Middle frontal gyrus (tissue), 1 donor: ENCODE results near the gene SMIM20.
"Not testable (repeated sequence)": the region's sequence is repeated elsewhere in the genome, so short reads cannot be mapped to it uniquely, and the experiment has no call there.

Experiments used
- DNase-seq: peaks from one replicate; pipeline ENCODE4 v3.0.0-alpha.2; 2015; ENCODE audit warnings: low spot score; ENCODE audit errors: extremely low spot score

Gene SMIM20

GRCh38 chr4:25890571-25891485 is 23.2 kb upstream of the SMIM20 start:
- DNase-seq: no peak

- DNase-seq: no peak
These were observed 21.2 kb upstream of the SMIM20 start for GRCh38 chr4:25892796-25893195.

GRCh38 chr4:25896776-25897539 is 17.1 kb upstream of the SMIM20 start:
- no peak for DNase-seq

- no peak for DNase-seq
These were observed 13.7 kb upstream of the SMIM20 start for GRCh38 chr4:25900310-25900709.

GRCh38 chr4:25901030-25901430 is 13.0 kb upstream of the SMIM20 start:
- DNase-seq: no peak

- no peak for DNase-seq
These were observed 9.9 kb upstream of the SMIM20 start for GRCh38 chr4:25903900-25904747.

GRCh38 chr4:25904748-25905082 is 9.3 kb upstream of the SMIM20 start:
- DNase-seq: no peak

GRCh38 chr4:25905371-25905770 is 8.6 kb upstream of the SMIM20 start:
- no peak for DNase-seq

- not testable (repeated sequence) for DNase-seq
These were observed 7.9 kb upstream of the SMIM20 start for GRCh38 chr4:25906113-25906512.

- no peak for DNase-seq
These were observed 5.5 kb upstream of the SMIM20 start for GRCh38 chr4:25908491-25908901.

GRCh38 chr4:25911356-25911755 is 2.7 kb upstream of the SMIM20 start:
- no peak for DNase-seq

- no peak for DNase-seq
These were observed 767 bp upstream of the SMIM20 start for GRCh38 chr4:25913056-25913850.

- no peak for DNase-seq
These were observed 791 bp downstream of the SMIM20 start for GRCh38 chr4:25914670-25915352.

- DNase-seq: no peak
These were observed 1.3 kb downstream of the SMIM20 start for GRCh38 chr4:25915353-25915705.

- DNase-seq: no peak
These were observed 2.9 kb downstream of the SMIM20 start for GRCh38 chr4:25916870-25917269.

GRCh38 chr4:25919676-25920075 is 5.7 kb downstream of the SMIM20 start:
- DNase-seq: no peak

GRCh38 chr4:25921922-25922321 is 7.9 kb downstream of the SMIM20 start:
- no peak for DNase-seq

GRCh38 chr4:25922812-25923369 is 8.9 kb downstream of the SMIM20 start:
- no peak for DNase-seq

GRCh38 chr4:25923745-25924144 is 9.7 kb downstream of the SMIM20 start:
- no peak for DNase-seq
